Neuronal stem cell (in vitro differentiated cells): ENCODE results near the gene DLG2.

Experiments
- DNase-seq: peaks from one replicate; pipeline ENCODE4 v3.0.0-alpha.2; 2013; ENCODE audit warnings: low spot score
- H2AFZ ChIP-seq: one replicate; pipeline ENCODE4 v1.6.1; 2013; ENCODE audit warnings: mild to moderate bottlenecking, low read length, inconsistent platforms
- H2AK5ac ChIP-seq: 2 replicates; pipeline ENCODE4 v1.6.1; 2013; ENCODE audit warnings: low read depth, mild to moderate bottlenecking, inconsistent platforms, low read length, moderate library complexity, mixed read lengths
- H2BK120ac ChIP-seq: 2 replicates; pipeline ENCODE4 v1.6.1; 2013; ENCODE audit warnings: low read depth, mild to moderate bottlenecking, inconsistent platforms, low read length, moderate library complexity, mixed read lengths
- H2BK12ac ChIP-seq: one replicate; pipeline ENCODE4 v1.6.1; 2013; ENCODE audit warnings: low read length, inconsistent platforms
- H2BK15ac ChIP-seq: 2 replicates; pipeline ENCODE4 v1.6.1; 2013; ENCODE audit warnings: mild to moderate bottlenecking, low read length, inconsistent platforms, mixed read lengths
- H2BK5ac ChIP-seq: one replicate; pipeline ENCODE4 v1.6.1; 2013; ENCODE audit warnings: inconsistent platforms, mild to moderate bottlenecking, low read length, moderate library complexity
- H3K14ac ChIP-seq: one replicate; pipeline ENCODE4 v1.6.1; 2013; ENCODE audit warnings: low read length, inconsistent platforms
- H3K18ac ChIP-seq: 2 replicates; pipeline ENCODE4 v1.6.1; 2013; ENCODE audit warnings: low read length, inconsistent platforms
- H3K23ac ChIP-seq: 2 replicates; pipeline ENCODE4 v1.6.1; 2013; ENCODE audit warnings: low read depth, mild to moderate bottlenecking, mixed read lengths, low read length, inconsistent platforms; ENCODE audit not compliant: poor library complexity
- H3K27ac ChIP-seq: replicated peaks from 3 replicates; pipeline ENCODE4 v1.5.1; 2013; ENCODE audit warnings: low read length, inconsistent platforms
- H3K27me3 ChIP-seq, 3 experiments: 2 replicates each; pipeline ENCODE4 v1.6.1; 2013; ENCODE audit warnings: low read length in 3 of 3, mild to moderate bottlenecking in 2 of 3, inconsistent platforms in 1 of 3, low read depth in 1 of 3, mixed read lengths in 1 of 3, moderate library complexity in 1 of 3; ENCODE audit not compliant: control insufficient read depth in 3 of 3, insufficient read depth in 3 of 3
- H3K36me3 ChIP-seq, 2 donors: replicated peaks in 1 of 2; 2 replicates each; pipeline ENCODE4 v1.6.1; 2013; ENCODE audit warnings: low read length in 2 of 2; ENCODE audit not compliant: control insufficient read depth in 2 of 2, insufficient read depth in 2 of 2
- H3K4ac ChIP-seq: 2 replicates; pipeline ENCODE4 v1.6.1; 2013; ENCODE audit warnings: inconsistent platforms, mild to moderate bottlenecking, low read length, moderate library complexity
- H3K4me1 ChIP-seq, 2 donors: 1 replicate in 1 of 2; 2 replicates in 1 of 2; pipeline ENCODE4 v1.6.1; 2013; ENCODE audit warnings: low read length in 2 of 2, low read depth in 1 of 2; ENCODE audit not compliant: control insufficient read depth in 2 of 2, insufficient read depth in 1 of 2
- H3K4me2 ChIP-seq: one replicate; pipeline ENCODE4 v1.6.1; 2013; ENCODE audit warnings: mild to moderate bottlenecking, low read length, inconsistent platforms; ENCODE audit not compliant: insufficient read depth, poor library complexity, severe bottlenecking
- H3K4me3 ChIP-seq, 2 donors: 2 replicates each; pipeline ENCODE4 v1.5.1; 2013; ENCODE audit warnings: low read length in 2 of 2, mild to moderate bottlenecking in 2 of 2, inconsistent platforms in 1 of 2, moderate library complexity in 1 of 2
- H3K79me1 ChIP-seq: one replicate; pipeline ENCODE4 v1.6.1; 2013; ENCODE audit warnings: low read depth, mild to moderate bottlenecking, inconsistent platforms, low read length, moderate library complexity
- H3K9ac ChIP-seq: one replicate; pipeline ENCODE4 v1.6.1; 2013; ENCODE audit warnings: mild to moderate bottlenecking, low read depth, low read length, inconsistent platforms; ENCODE audit not compliant: poor library complexity
- H3K9me3 ChIP-seq, 2 donors: replicated peaks in 1 of 2; 2 replicates each; pipeline versions ENCODE3 to v1.6.1; 2013; ENCODE audit warnings: low read length in 2 of 2, mild to moderate bottlenecking in 2 of 2, inconsistent platforms in 1 of 2, low read depth in 1 of 2, mixed read lengths in 1 of 2, moderate library complexity in 1 of 2; ENCODE audit not compliant: control insufficient read depth in 2 of 2, insufficient read depth in 1 of 2
- H4K8ac ChIP-seq: one replicate; pipeline ENCODE4 v1.6.1; 2013; ENCODE audit warnings: low read depth, mild to moderate bottlenecking, inconsistent platforms, low read length, moderate library complexity
- H4K91ac ChIP-seq: one replicate; pipeline ENCODE4 v1.6.1; 2013; ENCODE audit warnings: low read length, low read depth, mild to moderate bottlenecking, inconsistent platforms; ENCODE audit not compliant: poor library complexity
- WGBS, 2 donors: extraction: QIAGEN DNeasy Blood & Tissue Kit; methylation state at CpG; one replicate each; pipeline ENCODE4 v1.1.7; 2013; ENCODE audit warnings: missing lambda C conversion rate in 2 of 2, mixed read lengths in 1 of 2; ENCODE audit not compliant: insufficient read length in 2 of 2, insufficient replicate concordance in 1 of 2; ENCODE audit errors: extremely low coverage in 2 of 2; 5-methylcytosine and 5-hydroxymethylcytosine counted together

DLG2 gene

GRCh38 chr11:85307366-85307765 is 319.8 kb downstream of the DLG2 start:
- no peak overlapping the region for H3K18ac ChIP-seq
- H3K23ac ChIP-seq, result no peak overlapping the region
- no peak overlapping the region for H2AFZ ChIP-seq
- no peaks in the 10 kb centered on the region for H3K79me1 ChIP-seq
- H3K4me3 ChIP-seq, result no peak overlapping the region
- no peak overlapping the region for H3K27ac ChIP-seq
- H3K4ac ChIP-seq, result no peak overlapping the region
- H3K14ac ChIP-seq, result no peak overlapping the region
- H2BK5ac ChIP-seq, result no peak overlapping the region
- H3K27me3 ChIP-seq, result peaks cover 0 to 3% (median 0%) of the 10 kb centered on the region in 3 experiments
- no peak overlapping the region for H4K91ac ChIP-seq
- H3K4me1 ChIP-seq, result no peaks in the 10 kb centered on the region
- H2AK5ac ChIP-seq, result no peak overlapping the region
- H2BK15ac ChIP-seq, result no peak overlapping the region
- no peak overlapping the region for H4K8ac ChIP-seq
- H3K4me2 ChIP-seq, result no peak overlapping the region
- no CpG with 5 or more reads among the region's 3 CpGs for WGBS, 2 donors
- H3K9me3 ChIP-seq, result no peaks in the 10 kb centered on the region
- no peaks in the 10 kb centered on the region for H3K36me3 ChIP-seq
- H2BK120ac ChIP-seq, result no peak overlapping the region
- H3K9ac ChIP-seq, result no peak overlapping the region
- no peak for DNase-seq
- H2BK12ac ChIP-seq, result no peak overlapping the region

GRCh38 chr11:85301895-85302678 is 325.1 kb downstream of the DLG2 start:
- H3K4me3 ChIP-seq, result no peak overlapping the region
- WGBS, 2 donors, result no CpG with 5 or more reads among the region's 1 CpG
- no peaks in the 10 kb centered on the region for H3K9me3 ChIP-seq
- H2BK5ac ChIP-seq, result no peak overlapping the region
- no peaks in the 10 kb centered on the region for H3K79me1 ChIP-seq
- no peak overlapping the region for H3K27ac ChIP-seq
- no peak overlapping the region for H3K23ac ChIP-seq
- no peak overlapping the region for H2AK5ac ChIP-seq
- no peak for DNase-seq
- H4K8ac ChIP-seq, result no peak overlapping the region
- no peak overlapping the region for H3K18ac ChIP-seq
- no peak overlapping the region for H3K14ac ChIP-seq
- H3K4me2 ChIP-seq, result no peak overlapping the region
- H2AFZ ChIP-seq, result no peak overlapping the region
- no peaks in the 10 kb centered on the region for H3K27me3 ChIP-seq
- no peaks in the 10 kb centered on the region for H3K36me3 ChIP-seq
- no peaks in the 10 kb centered on the region for H3K4me1 ChIP-seq
- H3K9ac ChIP-seq, result no peak overlapping the region
- no peak overlapping the region for H4K91ac ChIP-seq
- no peak overlapping the region for H2BK120ac ChIP-seq
- no peak overlapping the region for H2BK12ac ChIP-seq
- H2BK15ac ChIP-seq, result no peak overlapping the region
- no peak overlapping the region for H3K4ac ChIP-seq

- Histone ChIP-seq H2AFZ (no peak overlapping the region), H3K4me3 (no peak overlapping the region), H2BK5ac (no peak overlapping the region), H2AK5ac (no peak overlapping the region), H3K4ac (no peak overlapping the region), H2BK15ac (no peak overlapping the region), H3K27ac (no peak overlapping the region), H3K9me3 (no peaks in the 10 kb centered on the region), H2BK12ac (no peak overlapping the region), H4K8ac (no peak overlapping the region), H2BK120ac (no peak overlapping the region), H3K27me3 (no peaks in the 10 kb centered on the region), H3K23ac (no peak overlapping the region), H3K79me1 (no peaks in the 10 kb centered on the region), H3K36me3 (no peaks in the 10 kb centered on the region), H3K14ac (no peak overlapping the region), H3K4me2 (no peak overlapping the region), H3K4me1 (no peaks in the 10 kb centered on the region), H3K18ac (no peak overlapping the region), H3K9ac (no peak overlapping the region), H4K91ac (no peak overlapping the region)
- DNase-seq, result no peak
- WGBS, 2 donors, result no CpG with 5 or more reads among the region's 1 CpG
Observed at GRCh38 chr11:85299258-85299942, 327.7 kb downstream of the DLG2 start.

- no peak overlapping the region for H2BK120ac ChIP-seq
- H4K8ac ChIP-seq, result no peak overlapping the region
- H3K79me1 ChIP-seq, result no peaks in the 10 kb centered on the region
- no peaks in the 10 kb centered on the region for H3K36me3 ChIP-seq
- H3K27me3 ChIP-seq, result no peaks in the 10 kb centered on the region
- no CpG with 5 or more reads among the region's 1 CpG for WGBS, 2 donors
- H3K9ac ChIP-seq, result no peak overlapping the region
- H3K4ac ChIP-seq, result no peak overlapping the region
- no peak for DNase-seq
- no peak overlapping the region for H3K4me2 ChIP-seq
- no peak overlapping the region for H2AFZ ChIP-seq
- no peak overlapping the region for H2BK12ac ChIP-seq
- no peak overlapping the region for H3K18ac ChIP-seq
- no peaks in the 10 kb centered on the region for H3K9me3 ChIP-seq
- no peak overlapping the region for H2AK5ac ChIP-seq
- H4K91ac ChIP-seq, result no peak overlapping the region
- no peak overlapping the region for H3K4me3 ChIP-seq
- no peak overlapping the region for H2BK15ac ChIP-seq
- H3K14ac ChIP-seq, result no peak overlapping the region
- H3K4me1 ChIP-seq, result no peaks in the 10 kb centered on the region
- H3K27ac ChIP-seq, result no peak overlapping the region
- H3K23ac ChIP-seq, result no peak overlapping the region
- no peak overlapping the region for H2BK5ac ChIP-seq
Observed at GRCh38 chr11:85295694-85296271, 331.4 kb downstream of the DLG2 start.
